Naive thymus-derived CD4-positive, alpha-beta T cell (primary cell): Measurements from ENCODE around the gene CLPSL2. TPM values are rescaled to one million over a fixed set of nuclear protein-coding genes. Genes with fewer than 3 reads are reported as not detected.

ENCODE experiments used
- ATAC-seq: fragments of 150-1000 bp; cut with Tn5 transposase; 2 replicates; pipeline ENCODE4 v1.10.0; 2021; ENCODE audit warnings: mild to moderate bottlenecking, moderate library complexity
- CTCF ChIA-PET: fragments of 350-600 bp; sonication (Branson Sonifier 250); formaldehyde crosslinking; loops from one replicate; lab custom pipeline; 2021; ENCODE audit warnings: antibody characterized with exemption; lab: Charles Lee
- POLR2A ChIA-PET: fragments of 350-600 bp; sonication (Branson Sonifier 250); formaldehyde crosslinking; loops from one replicate; lab custom pipeline; 2021; ENCODE audit warnings: antibody characterized with exemption, inconsistent platforms; lab: Charles Lee
- DNase-seq, 9 donors: peaks; one replicate each; pipeline versions ENCODE4 v3.0.0 to v3.0.0-alpha.2; 2020 to 2022; ENCODE audit warnings: mixed read lengths in 1 of 9
- H3K27ac ChIP-seq: one replicate; pipeline ENCODE4 v1.7.0; 2013; ENCODE audit warnings: mild to moderate bottlenecking, low read depth, low read length, moderate library complexity
- H3K27me3 ChIP-seq, 2 donors: one replicate each; pipeline ENCODE4 v1.7.0; 2013; ENCODE audit warnings: low read length in 2 of 2, mild to moderate bottlenecking in 2 of 2, moderate library complexity in 2 of 2; ENCODE audit not compliant: control insufficient read depth in 2 of 2, insufficient read depth in 2 of 2
- H3K36me3 ChIP-seq, 3 experiments: 1 replicate in 2 of 3; 2 replicates in 1 of 3; pipeline ENCODE4 v1.7.0; 2013; ENCODE audit warnings: low read length in 3 of 3, mild to moderate bottlenecking in 3 of 3, moderate library complexity in 1 of 3; ENCODE audit not compliant: insufficient read depth in 3 of 3, control insufficient read depth in 2 of 3
- H3K4me1 ChIP-seq, 2 donors: one replicate each; pipeline ENCODE4 v1.7.0; 2013; ENCODE audit warnings: low read length in 2 of 2, mild to moderate bottlenecking in 2 of 2, moderate library complexity in 1 of 2; ENCODE audit not compliant: control insufficient read depth in 2 of 2, insufficient read depth in 2 of 2
- H3K4me3 ChIP-seq: 2 replicates; pipeline ENCODE4 v1.7.0; 2013; ENCODE audit warnings: mild to moderate bottlenecking, low read length
- H3K9me3 ChIP-seq, 3 experiments: 1 replicate in 2 of 3; 2 replicates in 1 of 3; pipeline ENCODE4 v1.7.0; 2013; ENCODE audit warnings: low read length in 3 of 3; ENCODE audit not compliant: control insufficient read depth in 2 of 3
- H3K27ac Mint-ChIP-seq, 9 donors: one replicate each; pipeline ENCODE4 v1.8.0; 2020 to 2022; ENCODE audit warnings: mixed read lengths in 9 of 9, mild to moderate bottlenecking in 8 of 9, moderate library complexity in 5 of 9, inconsistent platforms in 2 of 9
- H3K27me3 Mint-ChIP-seq, 5 donors: one replicate each; pipeline ENCODE4 v1.8.0; 2021 to 2022; ENCODE audit warnings: mixed read lengths in 5 of 5, mild to moderate bottlenecking in 1 of 5
- H3K36me3 Mint-ChIP-seq, 5 donors: one replicate each; pipeline ENCODE4 v1.8.0; 2020 to 2022; ENCODE audit warnings: mixed read lengths in 5 of 5, mild to moderate bottlenecking in 3 of 5, inconsistent platforms in 1 of 5
- H3K4me1 Mint-ChIP-seq, 7 donors: one replicate each; pipeline ENCODE4 v1.8.0; 2020 to 2022; ENCODE audit warnings: mixed read lengths in 7 of 7, mild to moderate bottlenecking in 3 of 7, inconsistent platforms in 1 of 7
- H3K4me3 Mint-ChIP-seq, 10 donors: one replicate each; pipeline ENCODE4 v1.8.0; 2020 to 2022; ENCODE audit warnings: mild to moderate bottlenecking in 10 of 10, mixed read lengths in 10 of 10, moderate library complexity in 6 of 10, inconsistent platforms in 2 of 10
- H3K9me3 Mint-ChIP-seq, 11 donors: one replicate each; pipeline ENCODE4 v1.8.0; 2020 to 2022; ENCODE audit warnings: mixed read lengths in 11 of 11, mild to moderate bottlenecking in 4 of 11, inconsistent platforms in 1 of 11, moderate library complexity in 1 of 11
- intact Hi-C, 2 donors: fragments of 100-400 bp; cut with micrococcal nuclease; formaldehyde crosslinking; loops; one replicate each; pipeline ENCODE4 v1.15.1; 2023
- polyA plus RNA-seq, 2 donors: library from polyadenylated mRNA; unstranded; fragments of 300-500 nt; fragmentation: Illumina TruSeq; gene quantifications; one replicate each; pipeline ENCODE4 v1.2.3, GENCODE V29; 2021
- total RNA-seq, 6 experiments: library from RNA in 5 of 6; stranded (reverse) in 5 of 6; gene quantifications; 1 replicate in 5 of 6; 2 replicates in 1 of 6; pipeline ENCODE4 v1.2.3 and lab custom pipeline; 2021 to 2026

Gene CLPSL2
- total and polyA plus RNA-seq, 7 experiments from 2014 or later, result not detected

DNA sequence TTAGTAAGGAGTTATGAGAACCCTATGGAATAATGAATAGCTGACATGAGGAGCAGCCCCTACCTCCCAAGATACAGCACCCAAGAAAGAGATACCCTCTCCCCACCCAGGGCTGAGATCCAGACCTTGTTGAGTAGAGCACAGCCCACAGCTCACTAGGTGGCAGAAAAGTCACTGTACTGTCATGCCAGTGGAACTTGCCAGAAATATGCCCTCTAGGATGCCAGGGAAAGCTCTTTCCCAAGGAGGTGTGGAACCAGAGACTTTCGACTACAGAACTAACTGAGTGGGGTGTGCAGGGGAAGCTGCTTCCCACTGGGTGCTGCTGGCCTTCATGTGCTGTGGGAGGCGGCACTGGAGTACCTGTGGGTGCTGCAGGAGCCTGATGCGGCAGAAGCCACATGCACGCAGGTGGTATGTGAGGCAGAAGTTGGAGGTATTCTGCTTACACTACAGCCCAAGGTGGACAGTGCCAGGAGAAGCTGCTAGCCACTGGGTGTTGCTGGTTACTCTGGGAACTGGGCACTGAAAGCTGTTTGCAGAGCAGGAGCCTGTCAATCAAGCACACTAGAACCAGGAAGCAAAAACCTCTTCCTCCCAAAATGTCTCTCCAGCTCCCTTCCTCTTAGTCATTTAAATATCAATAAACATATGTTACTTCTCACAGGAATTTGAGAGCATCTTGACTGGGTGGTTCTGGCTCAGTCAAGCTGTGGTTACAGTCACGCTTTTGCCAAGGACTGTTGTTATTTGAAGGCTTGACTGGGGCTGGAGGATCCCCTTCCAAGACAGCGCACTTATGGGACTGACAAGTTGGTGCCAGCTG, 21.7 kb upstream of the CLPSL2 start:
- Mint-ChIP-seq H3K27ac (no peak overlapping the region), H3K4me1 (peaks cover 0 to 11% (median 0%) of the 10 kb centered on the region in 7 donors), H3K36me3 (no peaks in the 10 kb centered on the region), H3K4me3 (no peak overlapping the region), H3K27me3 (peaks cover 0 to 11% (median 5%) of the 10 kb centered on the region in 5 donors), H3K9me3 (peaks cover 0 to 1% (median 0%) of the 10 kb centered on the region in 11 donors)
- DNase-seq (no peak), ATAC-seq (no peak)
- no peak overlapping the region for H3K4me3 ChIP-seq
- CTCF ChIA-PET, result no interaction called here
- no peaks in the 10 kb centered on the region for H3K9me3 ChIP-seq
- POLR2A ChIA-PET, result no interaction called here
- H3K4me1 ChIP-seq, result no peaks in the 10 kb centered on the region
- H3K27ac ChIP-seq, result no peak overlapping the region
- peaks cover 0 to 2% of the 10 kb centered on the region in 2 donors for H3K27me3 ChIP-seq
- intact Hi-C loops, result no loop called here
- H3K36me3 ChIP-seq, result no peaks in the 10 kb centered on the region

DNA sequence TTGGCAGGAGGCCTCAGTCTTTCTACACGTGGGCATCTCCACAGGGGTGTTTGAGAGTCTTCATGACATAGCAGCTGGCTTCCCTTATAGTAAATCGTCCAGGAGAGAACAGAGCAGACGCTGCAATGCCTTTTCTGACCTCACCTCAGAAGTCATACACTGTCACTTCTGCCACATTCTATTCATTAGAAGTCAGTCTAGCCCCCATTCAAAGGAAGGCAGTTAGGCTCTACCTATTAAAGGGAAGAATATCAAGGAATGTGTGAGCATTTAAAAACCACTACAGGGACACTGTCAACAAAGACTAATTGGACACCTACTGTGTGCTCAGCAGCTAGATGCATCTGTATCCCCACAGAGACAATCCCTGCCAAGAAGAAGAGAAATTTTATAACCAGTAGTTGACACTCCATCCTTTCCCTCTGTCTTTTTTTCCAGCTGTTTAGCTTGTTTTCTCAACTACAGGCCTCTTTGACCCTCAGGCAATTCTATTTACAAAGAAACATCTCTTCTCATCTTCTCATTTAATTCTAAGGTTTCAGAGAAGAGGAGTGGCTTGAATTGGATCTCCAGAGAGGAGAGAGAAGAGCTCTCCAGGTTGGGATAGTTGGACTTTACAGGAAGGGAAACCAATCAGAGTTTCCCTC, 21.0 kb upstream of the CLPSL2 start:
- Mint-ChIP-seq H3K4me3 (no peak overlapping the region), H3K36me3 (no peaks in the 10 kb centered on the region), H3K9me3 (no peaks in the 10 kb centered on the region), H3K27ac (peak overlapping the region in 2 of 9 donors; percentile 13 to 38), H3K27me3 (peaks cover 5 to 17% (median 11%) of the 10 kb centered on the region in 5 donors), H3K4me1 (peaks cover 0 to 11% (median 0%) of the 10 kb centered on the region in 7 donors)
- POLR2A ChIA-PET, result no interaction called here
- Histone ChIP-seq H3K4me1 (no peaks in the 10 kb centered on the region), H3K27me3 (peaks cover 0 to 2% of the 10 kb centered on the region in 2 donors), H3K27ac (no peak overlapping the region), H3K4me3 (no peak overlapping the region), H3K36me3 (no peaks in the 10 kb centered on the region), H3K9me3 (no peaks in the 10 kb centered on the region)
- CTCF ChIA-PET, result no interaction called here
- intact Hi-C loops, result no loop called here
- no peak for DNase-seq
- no peak for ATAC-seq

DNA sequence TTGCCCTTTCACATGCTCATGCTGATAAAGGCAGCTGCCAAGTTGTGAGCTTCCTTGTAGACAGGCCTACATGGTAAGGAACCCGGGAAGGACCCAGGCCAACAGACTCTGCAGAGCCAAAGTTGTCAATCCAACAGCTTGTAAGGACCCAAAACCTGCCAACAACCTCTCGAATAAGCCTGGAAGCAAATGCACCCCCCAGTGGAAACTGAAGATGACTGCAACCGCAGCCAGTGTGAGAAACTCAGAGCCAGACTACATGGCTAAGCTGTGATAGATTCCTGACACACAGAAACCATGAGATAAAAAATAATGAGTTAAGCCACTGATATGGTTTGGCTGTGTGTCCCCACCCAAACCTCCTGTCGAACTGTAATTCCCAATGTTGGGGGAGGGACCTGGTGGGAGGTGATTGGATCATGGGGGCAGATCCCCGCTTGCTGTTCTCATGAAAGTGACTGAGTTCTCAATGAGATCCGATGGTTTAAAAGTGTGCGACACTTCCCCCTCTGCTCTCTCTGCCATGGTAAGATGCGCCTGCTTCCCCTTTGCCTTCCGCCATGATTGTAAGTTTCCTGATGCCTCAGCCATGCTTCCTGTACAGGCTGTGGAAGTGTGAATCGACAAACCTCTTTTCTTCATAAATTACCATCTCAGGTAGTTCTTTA, 18.8 kb upstream of the CLPSL2 start:
- intact Hi-C loops, result no loop called here
- Histone ChIP-seq H3K36me3 (no peaks in the 10 kb centered on the region), H3K27me3 (peaks cover 2 to 4% of the 10 kb centered on the region in 2 donors), H3K9me3 (no peaks in the 10 kb centered on the region), H3K4me3 (no peak overlapping the region), H3K4me1 (no peaks in the 10 kb centered on the region), H3K27ac (no peak overlapping the region)
- POLR2A ChIA-PET, result no interaction called here
- no peak for DNase-seq
- peaks cover 0 to 2% (median 0%) of the 10 kb centered on the region in 11 donors for H3K9me3 Mint-ChIP-seq
- ATAC-seq, result no peak
- CTCF ChIA-PET, result no interaction called here
- peaks cover 22 to 36% (median 27%) of the 10 kb centered on the region in 5 donors for H3K27me3 Mint-ChIP-seq
- H3K27ac Mint-ChIP-seq, result peak overlapping the region in 1 of 9 donors; percentile 4
- H3K4me3 Mint-ChIP-seq, result no peak overlapping the region
- no peaks in the 10 kb centered on the region for H3K36me3 Mint-ChIP-seq
- H3K4me1 Mint-ChIP-seq, result peaks cover 0 to 6% (median 0%) of the 10 kb centered on the region in 7 donors

DNA sequence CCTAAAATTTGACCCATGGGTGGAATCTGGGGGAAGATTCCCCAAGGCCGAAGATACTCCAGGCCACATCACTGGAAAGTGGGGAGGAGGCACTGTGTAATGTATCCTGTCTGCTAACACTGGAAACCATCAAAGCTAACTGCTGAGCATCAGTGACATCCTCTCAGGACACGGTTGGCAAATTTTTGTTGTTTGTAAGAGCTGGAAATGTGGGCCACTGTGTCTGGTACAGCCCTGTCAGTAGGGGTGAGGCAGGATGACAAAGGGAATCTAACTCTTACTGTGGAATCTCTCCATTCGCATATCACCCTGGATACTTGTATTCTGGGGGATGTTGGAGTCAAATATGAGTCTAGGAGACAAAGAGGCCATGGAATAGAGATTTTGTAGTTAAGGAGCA, 17.0 kb upstream of the CLPSL2 start:
- ATAC-seq, result no peak
- Mint-ChIP-seq H3K4me1 (peaks cover 0 to 14% (median 6%) of the 10 kb centered on the region in 7 donors), H3K9me3 (peaks cover 0 to 2% (median 0%) of the 10 kb centered on the region in 11 donors), H3K27ac (no peak overlapping the region), H3K4me3 (no peak overlapping the region), H3K36me3 (no peaks in the 10 kb centered on the region), H3K27me3 (peaks cover 40 to 55% (median 45%) of the 10 kb centered on the region in 5 donors)
- no peak overlapping the region for H3K4me3 ChIP-seq
- H3K9me3 ChIP-seq, result no peaks in the 10 kb centered on the region
- no peak for DNase-seq
- ChIA-PET POLR2A (no interaction called here), CTCF (no interaction called here)
- H3K4me1 ChIP-seq, result no peaks in the 10 kb centered on the region
- H3K36me3 ChIP-seq, result no peaks in the 10 kb centered on the region
- H3K27me3 ChIP-seq, result peaks cover 2 to 10% of the 10 kb centered on the region in 2 donors
- intact Hi-C loops, result no loop called here
- no peak overlapping the region for H3K27ac ChIP-seq

DNA sequence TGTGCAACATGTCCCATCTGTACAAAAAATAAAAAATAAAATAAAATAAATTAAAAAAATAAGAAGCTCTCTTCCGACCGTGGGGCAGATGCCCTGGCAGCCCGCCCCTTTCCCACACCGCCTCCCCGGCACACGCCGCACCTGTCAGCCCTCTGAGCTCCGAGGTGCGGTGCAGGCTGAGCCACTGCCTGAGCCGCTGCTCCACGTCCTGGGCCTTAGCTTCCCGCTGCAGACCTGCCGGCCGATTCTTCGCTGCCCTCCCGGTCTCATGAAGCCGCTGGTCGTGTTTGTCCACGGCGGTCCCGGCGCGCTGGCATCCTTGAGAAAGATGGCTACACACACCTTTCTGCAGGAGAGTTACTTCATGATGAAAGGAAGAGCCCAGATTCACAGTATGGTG, 10.7 kb upstream of the CLPSL2 start:
- ATAC-seq (no peak), DNase-seq (no peak)
- Mint-ChIP-seq H3K9me3 (peaks cover 0 to 2% (median 0%) of the 10 kb centered on the region in 11 donors), H3K27ac (peak overlapping the region in 1 of 9 donors; percentile 81), H3K36me3 (no peaks in the 10 kb centered on the region), H3K27me3 (peaks cover 33 to 61% (median 33%) of the 10 kb centered on the region in 5 donors), H3K4me1 (peaks cover 0 to 14% (median 4%) of the 10 kb centered on the region in 7 donors), H3K4me3 (no peak overlapping the region)
- Histone ChIP-seq H3K27me3 (peaks cover 0 to 6% of the 10 kb centered on the region in 2 donors), H3K27ac (no peak overlapping the region), H3K9me3 (no peaks in the 10 kb centered on the region), H3K36me3 (no peaks in the 10 kb centered on the region), H3K4me3 (no peak overlapping the region), H3K4me1 (no peaks in the 10 kb centered on the region)
- ChIA-PET POLR2A (no interaction called here), CTCF (no interaction called here)
- intact Hi-C loops, result no loop called here

DNA sequence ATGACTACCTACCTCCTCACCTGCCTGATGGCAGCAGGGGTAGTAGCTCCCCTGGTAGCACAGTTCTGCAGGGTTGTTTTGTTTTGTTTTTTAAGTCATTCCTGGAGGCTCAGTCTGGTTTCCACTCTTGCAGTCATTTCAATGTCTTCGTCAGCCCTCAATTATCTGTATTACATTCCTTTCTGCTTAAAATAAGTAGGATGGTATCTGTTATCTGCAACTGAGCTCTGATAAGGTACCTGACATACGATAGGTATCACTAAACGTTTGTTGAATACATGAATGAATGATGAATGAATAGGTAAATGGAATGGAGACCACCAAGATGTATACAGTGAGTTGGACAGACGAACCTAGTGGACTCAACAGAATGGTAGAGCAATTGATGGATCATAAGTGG, 7.2 kb upstream of the CLPSL2 start:
- DNase-seq (no peak), ATAC-seq (no peak)
- H3K36me3 Mint-ChIP-seq, result no peaks in the 10 kb centered on the region
- no peak overlapping the region for H3K4me3 ChIP-seq
- intact Hi-C loops, result no loop called here
- ChIA-PET CTCF (no interaction called here), POLR2A (no interaction called here)
- H3K4me1 ChIP-seq, result no peaks in the 10 kb centered on the region
- H3K27me3 ChIP-seq, result peaks cover 0 to 2% of the 10 kb centered on the region in 2 donors
- no peak overlapping the region for H3K27ac Mint-ChIP-seq
- H3K9me3 ChIP-seq, result no peaks in the 10 kb centered on the region
- peaks cover 4 to 38% (median 5%) of the 10 kb centered on the region in 5 donors for H3K27me3 Mint-ChIP-seq
- no peak overlapping the region for H3K27ac ChIP-seq
- peaks cover 0 to 2% (median 0%) of the 10 kb centered on the region in 7 donors for H3K4me1 Mint-ChIP-seq
- no peaks in the 10 kb centered on the region for H3K36me3 ChIP-seq
- H3K4me3 Mint-ChIP-seq, result no peak overlapping the region
- H3K9me3 Mint-ChIP-seq, result no peaks in the 10 kb centered on the region
